NOMO-1 (cell line): ENCODE measurements around the gene NR6A1.
A peak's percentile ranks its signal among the peaks of the same experiment; 100 is the strongest.

Experiments
- DNase-seq, 2 experiments: peaks; one replicate each; lab custom pipeline; 2025; ENCODE audit not compliant: unreplicated experiment in 2 of 2; lab: John Stamatoyannopoulos, UW

Gene NR6A1

GRCh38 chr9:124594225-124594624 is 176.9 kb downstream of the NR6A1 start:
- no peak for DNase-seq

GRCh38 chr9:124593651-124594058 is 177.5 kb downstream of the NR6A1 start:
- peak in 1 of 2 experiments; percentile 18 for DNase-seq

GRCh38 chr9:124593200-124593599 is 177.9 kb downstream of the NR6A1 start:
- no peak for DNase-seq

- no peak for DNase-seq
Observed at GRCh38 chr9:124590889-124591641, 180.0 kb downstream of the NR6A1 start.

GRCh38 chr9:124584631-124585030 is 186.5 kb downstream of the NR6A1 start:
- no peak for DNase-seq

- no peak for DNase-seq
Observed at GRCh38 chr9:124583134-124583533, 188.0 kb downstream of the NR6A1 start.

- DNase-seq, result no peak
Observed at GRCh38 chr9:124580186-124580585, 190.9 kb downstream of the NR6A1 start.

- DNase-seq, result no peak
Observed at GRCh38 chr9:124576751-124577150, 194.4 kb downstream of the NR6A1 start.

- DNase-seq, result no peak
Observed at GRCh38 chr9:124574534-124575375, 196.4 kb downstream of the NR6A1 start.

GRCh38 chr9:124570942-124571666 is 200.0 kb downstream of the NR6A1 start:
- DNase-seq, result no peak

- DNase-seq, result no peak
Observed at GRCh38 chr9:124569942-124570341, 201.2 kb downstream of the NR6A1 start.

GRCh38 chr9:124567362-124567761 is 203.7 kb downstream of the NR6A1 start:
- no peak for DNase-seq

- DNase-seq, result no peak
Observed at GRCh38 chr9:124562328-124562727, 208.8 kb downstream of the NR6A1 start.

- no peak for DNase-seq
Observed at GRCh38 chr9:124559871-124560270, 211.2 kb downstream of the NR6A1 start.

GRCh38 chr9:124558777-124559470 is 212.2 kb downstream of the NR6A1 start:
- DNase-seq, result no peak

- no peak for DNase-seq
Observed at GRCh38 chr9:124557895-124558294, 213.2 kb downstream of the NR6A1 start.

- peak in 1 of 2 experiments; percentile 18 for DNase-seq
Observed at GRCh38 chr9:124555043-124555442, 216.1 kb downstream of the NR6A1 start.

GRCh38 chr9:124553738-124554137 is 217.4 kb downstream of the NR6A1 start:
- no peak for DNase-seq

GRCh38 chr9:124552273-124552605 is 218.9 kb downstream of the NR6A1 start:
- DNase-seq, result no peak

- DNase-seq, result no peak
Observed at GRCh38 chr9:124551472-124552272, 219.4 kb downstream of the NR6A1 start.
